Mesothelial cell of epicardium (in vitro differentiated cells): ENCODE measurements around the gene SDK1. TPM values are rescaled to one million over a fixed set of nuclear protein-coding genes. Genes with fewer than 3 reads are reported as not detected.
"Not testable (repeated sequence)": the region's sequence is repeated elsewhere in the genome, so short reads cannot be mapped to it uniquely, and the experiment has no call there.

ENCODE experiments used
- DNase-seq, 2 experiments: peaks; one replicate each; pipeline ENCODE4 v3.0.0; 2021; ENCODE audit warnings: low spot score in 2 of 2; ENCODE audit not compliant: unreplicated experiment in 2 of 2
- H3K27ac Mint-ChIP-seq: 2 replicates; pipeline ENCODE4 v1.8.0; 2021; ENCODE audit warnings: mixed read lengths
- H3K27me3 Mint-ChIP-seq: 2 replicates; pipeline ENCODE4 v1.8.0; 2021; ENCODE audit warnings: low read depth, mixed read lengths
- H3K36me3 Mint-ChIP-seq: 2 replicates; pipeline ENCODE4 v1.8.0; 2021; ENCODE audit warnings: mixed read lengths
- H3K4me1 Mint-ChIP-seq: 2 replicates; pipeline ENCODE4 v1.8.0; 2021; ENCODE audit warnings: mixed read lengths
- H3K4me3 Mint-ChIP-seq: 2 replicates; pipeline ENCODE4 v1.8.0; 2021; ENCODE audit warnings: mild to moderate bottlenecking, moderate library complexity, mixed read lengths
- H3K9me3 Mint-ChIP-seq: 2 replicates; pipeline ENCODE4 v1.8.0; 2021; ENCODE audit warnings: mixed read lengths
- total RNA-seq: library from RNA; stranded (reverse); gene quantifications from 3 replicates; pipeline ENCODE4 v1.2.1, GENCODE V29; 2021
- TF ChIP-seq, protein P1 (sequence below): fragments of 200-600 bp; sonication (generic); IDR thresholded peaks from one replicate; pipeline ENCODE4 v1.5.0; 2021; ENCODE audit warnings: antibody characterized with exemption; ENCODE audit not compliant: unreplicated experiment

SDK1 gene
- total RNA-seq, 1 donor from 2014 or later: 12.8 TPM

DNA sequence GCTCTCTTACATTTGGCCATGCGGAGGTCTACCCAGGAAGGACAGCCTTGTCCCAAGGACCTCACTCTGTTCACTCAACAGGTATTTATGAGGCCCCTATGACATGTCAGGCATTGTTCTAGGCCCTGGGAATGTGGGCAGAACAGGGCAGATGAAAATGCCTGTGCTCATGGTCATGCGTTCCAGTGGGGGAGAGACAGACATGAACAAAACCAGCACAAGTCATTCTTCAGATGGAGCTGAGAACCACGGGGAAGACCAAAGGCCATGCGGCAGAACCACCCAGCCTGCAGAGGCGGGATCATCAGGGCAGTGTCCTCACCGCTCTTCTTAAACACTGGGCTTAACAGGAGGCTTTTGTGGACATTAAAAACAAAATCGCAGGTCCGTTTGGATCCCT, 636.1 kb downstream of the SDK1 start:
- no peak for DNase-seq
- H3K36me3 Mint-ChIP-seq: peaks cover 13% of the 10 kb centered on the region
- H3K27me3 Mint-ChIP-seq: no peaks in the 10 kb centered on the region
- TF ChIP-seq, protein P1, sequence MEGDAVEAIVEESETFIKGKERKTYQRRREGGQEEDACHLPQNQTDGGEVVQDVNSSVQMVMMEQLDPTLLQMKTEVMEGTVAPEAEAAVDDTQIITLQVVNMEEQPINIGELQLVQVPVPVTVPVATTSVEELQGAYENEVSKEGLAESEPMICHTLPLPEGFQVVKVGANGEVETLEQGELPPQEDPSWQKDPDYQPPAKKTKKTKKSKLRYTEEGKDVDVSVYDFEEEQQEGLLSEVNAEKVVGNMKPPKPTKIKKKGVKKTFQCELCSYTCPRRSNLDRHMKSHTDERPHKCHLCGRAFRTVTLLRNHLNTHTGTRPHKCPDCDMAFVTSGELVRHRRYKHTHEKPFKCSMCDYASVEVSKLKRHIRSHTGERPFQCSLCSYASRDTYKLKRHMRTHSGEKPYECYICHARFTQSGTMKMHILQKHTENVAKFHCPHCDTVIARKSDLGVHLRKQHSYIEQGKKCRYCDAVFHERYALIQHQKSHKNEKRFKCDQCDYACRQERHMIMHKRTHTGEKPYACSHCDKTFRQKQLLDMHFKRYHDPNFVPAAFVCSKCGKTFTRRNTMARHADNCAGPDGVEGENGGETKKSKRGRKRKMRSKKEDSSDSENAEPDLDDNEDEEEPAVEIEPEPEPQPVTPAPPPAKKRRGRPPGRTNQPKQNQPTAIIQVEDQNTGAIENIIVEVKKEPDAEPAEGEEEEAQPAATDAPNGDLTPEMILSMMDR: no peak
- no peak overlapping the region for H3K4me3 Mint-ChIP-seq
- peaks cover 15% of the 10 kb centered on the region for H3K9me3 Mint-ChIP-seq
- H3K4me1 Mint-ChIP-seq: peaks cover 1% of the 10 kb centered on the region
- no peak overlapping the region for H3K27ac Mint-ChIP-seq

DNA sequence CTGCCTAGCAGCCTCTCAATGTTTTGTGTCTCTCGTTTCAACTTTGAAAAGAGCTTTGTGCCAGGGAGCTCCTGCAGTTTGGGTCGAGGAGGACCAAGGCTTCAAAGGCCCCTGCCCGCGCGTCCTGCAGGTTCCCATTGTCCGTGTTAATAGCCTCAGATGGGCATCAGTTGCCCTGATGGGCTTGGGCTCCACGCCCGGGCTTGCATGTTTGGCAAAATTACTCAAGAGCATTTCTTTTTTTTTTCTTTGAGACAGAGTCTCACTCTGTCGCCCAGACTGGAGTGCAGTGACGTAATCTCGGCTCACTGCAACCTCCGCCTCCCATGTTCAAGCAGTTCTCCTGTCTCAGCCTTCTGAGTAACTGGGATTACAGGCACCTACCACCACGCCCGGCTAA, 636.6 kb downstream of the SDK1 start:
- no peak for DNase-seq
- Mint-ChIP-seq H3K4me1 (peaks cover 5% of the 10 kb centered on the region), H3K4me3 (no peak overlapping the region), H3K27me3 (no peaks in the 10 kb centered on the region), H3K36me3 (peaks cover 13% of the 10 kb centered on the region), H3K27ac (no peak overlapping the region), H3K9me3 (peaks cover 15% of the 10 kb centered on the region)
- TF ChIP-seq, protein P1: no peak

GRCh38 chr7:3941706-3942105, 640.7 kb downstream of the SDK1 start:
- not testable (repeated sequence) for H3K36me3 Mint-ChIP-seq, H3K4me3 Mint-ChIP-seq, H3K27ac Mint-ChIP-seq, H3K27me3 Mint-ChIP-seq, DNase-seq, H3K4me1 Mint-ChIP-seq
- peaks cover 10% of the 10 kb centered on the region for H3K9me3 Mint-ChIP-seq

GRCh38 chr7:3942276-3942675, 641.2 kb downstream of the SDK1 start:
- no peak for DNase-seq
- Mint-ChIP-seq H3K4me1 (peaks cover 5% of the 10 kb centered on the region), H3K27me3 (no peaks in the 10 kb centered on the region), H3K9me3 (peaks cover 10% of the 10 kb centered on the region), H3K4me3 (no peak overlapping the region), H3K27ac (no peak overlapping the region), H3K36me3 (peaks cover 6% of the 10 kb centered on the region)
- TF ChIP-seq, protein P1: no peak

DNA sequence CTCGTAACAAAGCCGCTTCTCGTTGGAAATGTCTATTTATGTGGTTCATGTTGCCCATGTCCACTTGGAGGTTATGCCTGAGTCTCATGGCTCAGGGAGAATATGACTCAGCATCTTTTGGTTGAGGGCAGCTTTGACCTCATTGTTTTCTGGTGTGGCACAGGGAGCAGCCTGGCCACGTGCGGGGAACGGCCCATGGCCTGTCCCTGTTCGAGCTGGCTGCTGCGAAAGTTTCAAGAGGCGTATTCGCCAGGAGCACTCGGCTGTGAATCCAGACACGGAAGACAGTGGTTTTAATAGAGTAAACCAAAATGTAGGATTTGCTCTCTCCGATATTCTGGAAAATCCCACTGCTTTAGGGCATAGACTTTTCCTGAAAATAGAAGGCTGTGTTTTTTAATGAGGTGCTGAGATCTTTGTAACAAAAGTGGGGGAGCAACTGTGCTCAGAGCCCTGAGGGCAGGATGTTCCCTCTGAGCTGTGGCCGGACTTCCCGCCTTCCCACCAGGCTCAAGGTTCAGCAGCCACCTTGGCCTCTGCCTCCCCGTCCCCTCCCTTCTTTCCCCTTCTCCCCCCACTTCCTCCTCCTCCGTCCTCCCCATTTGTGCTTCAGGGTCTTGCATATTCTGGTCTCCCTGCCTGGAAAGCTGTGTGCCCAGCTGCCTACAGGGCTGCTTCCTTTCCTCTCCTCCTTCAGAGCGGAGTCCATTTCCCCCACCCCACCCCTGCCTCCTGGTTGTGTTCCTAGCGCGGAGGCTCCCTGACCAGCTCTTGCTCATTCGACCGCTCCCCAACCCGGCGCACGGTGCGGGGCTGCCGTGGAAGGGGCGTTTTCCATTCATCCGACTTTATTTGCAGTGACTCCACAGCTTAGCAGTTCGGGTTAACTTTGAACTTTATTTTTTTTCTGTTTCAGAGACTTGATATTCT, 642.0 kb downstream of the SDK1 start:
- Mint-ChIP-seq H3K36me3 (peaks cover 6% of the 10 kb centered on the region), H3K4me3 (no peak overlapping the region), H3K27me3 (no peaks in the 10 kb centered on the region), H3K27ac (no peak overlapping the region), H3K9me3 (peaks cover 10% of the 10 kb centered on the region), H3K4me1 (peaks cover 7% of the 10 kb centered on the region)
- DNase-seq: no peak
- TF ChIP-seq, protein P1: no peak

GRCh38 chr7:3943779-3944520, 642.9 kb downstream of the SDK1 start:
- Mint-ChIP-seq H3K36me3 (peaks cover 6% of the 10 kb centered on the region), H3K9me3 (peaks cover 10% of the 10 kb centered on the region), H3K4me3 (no peak overlapping the region), H3K27ac (no peak overlapping the region), H3K27me3 (no peaks in the 10 kb centered on the region), H3K4me1 (peaks cover 12% of the 10 kb centered on the region)
- no peak for DNase-seq
- TF ChIP-seq, protein P1: no peak
